ENCODE measurements around the gene MBP. TPM values are rescaled to one million over a fixed set of nuclear protein-coding genes. Genes with fewer than 3 reads are reported as not detected.

Gene MBP
- total RNA-seq, 1 experiment from 2014 or later = 88.8 TPM

DNA sequence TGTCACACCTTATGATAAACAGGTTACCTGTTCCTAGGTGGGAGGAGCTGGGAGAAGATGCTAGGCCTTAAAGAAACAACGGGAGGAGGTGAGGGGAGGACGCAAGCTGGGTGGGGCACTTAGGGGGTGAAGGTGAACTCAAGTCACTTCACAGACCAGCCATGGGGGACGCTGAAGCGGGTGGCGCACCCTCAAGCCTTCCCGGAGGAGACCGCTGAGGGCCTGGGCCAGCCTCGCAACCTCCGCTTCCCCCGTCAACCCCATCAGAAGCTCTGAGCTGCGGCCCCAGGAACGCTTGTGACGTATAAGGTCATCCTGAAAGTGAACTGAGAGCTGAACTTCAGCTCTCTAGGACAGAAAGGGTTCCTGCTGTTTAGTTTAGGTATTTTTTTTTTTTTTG lies 133.5 kb downstream of the MBP start:
- no TSS peak for BruUV-seq (replicated peaks)
- Histone ChIP-seq H3K27ac (ENCODE audit: low read length) (no peak overlapping the region), H3K27me3 (ENCODE audit: control insufficient read depth, insufficient read depth, low read length) (no peaks in the 10 kb centered on the region), H3K4me1 (ENCODE audit: control insufficient read depth, insufficient read depth, low read length) (peaks cover 8% of the 10 kb centered on the region; the same call in 1 of the 2 replicates), H3K4me3 (ENCODE audit: low read depth in 2 of 2, low read length in 2 of 2) (no peak overlapping the region), H3K36me3 (ENCODE audit: control insufficient read depth, insufficient read depth, low read length) (no peaks in the 10 kb centered on the region), H3K9me3 (ENCODE audit: control insufficient read depth, insufficient read depth, low read depth, low read length) (no peaks in the 10 kb centered on the region)
- CTCF ChIA-PET = interaction anchor here (0.7 kb wide), 2 partner anchors 213 to 678 kb away, joined by 3 read pairs; no protein-coding TSS in a partner anchor
- TF ChIP-seq SIN3A (IDR thresholded peaks at IDR 0.05; ENCODE audit: borderline replicate concordance, insufficient read depth, low read depth, low read length) (no peak), POLR2AphosphoS5 (IDR thresholded peaks at IDR 0.05; ENCODE audit: low read depth, low read length) (no peak), TCF7L2 (IDR thresholded peaks at IDR 0.05; ENCODE audit: low read depth, low read length) (no peak)
- TF ChIP-seq, protein P1, sequence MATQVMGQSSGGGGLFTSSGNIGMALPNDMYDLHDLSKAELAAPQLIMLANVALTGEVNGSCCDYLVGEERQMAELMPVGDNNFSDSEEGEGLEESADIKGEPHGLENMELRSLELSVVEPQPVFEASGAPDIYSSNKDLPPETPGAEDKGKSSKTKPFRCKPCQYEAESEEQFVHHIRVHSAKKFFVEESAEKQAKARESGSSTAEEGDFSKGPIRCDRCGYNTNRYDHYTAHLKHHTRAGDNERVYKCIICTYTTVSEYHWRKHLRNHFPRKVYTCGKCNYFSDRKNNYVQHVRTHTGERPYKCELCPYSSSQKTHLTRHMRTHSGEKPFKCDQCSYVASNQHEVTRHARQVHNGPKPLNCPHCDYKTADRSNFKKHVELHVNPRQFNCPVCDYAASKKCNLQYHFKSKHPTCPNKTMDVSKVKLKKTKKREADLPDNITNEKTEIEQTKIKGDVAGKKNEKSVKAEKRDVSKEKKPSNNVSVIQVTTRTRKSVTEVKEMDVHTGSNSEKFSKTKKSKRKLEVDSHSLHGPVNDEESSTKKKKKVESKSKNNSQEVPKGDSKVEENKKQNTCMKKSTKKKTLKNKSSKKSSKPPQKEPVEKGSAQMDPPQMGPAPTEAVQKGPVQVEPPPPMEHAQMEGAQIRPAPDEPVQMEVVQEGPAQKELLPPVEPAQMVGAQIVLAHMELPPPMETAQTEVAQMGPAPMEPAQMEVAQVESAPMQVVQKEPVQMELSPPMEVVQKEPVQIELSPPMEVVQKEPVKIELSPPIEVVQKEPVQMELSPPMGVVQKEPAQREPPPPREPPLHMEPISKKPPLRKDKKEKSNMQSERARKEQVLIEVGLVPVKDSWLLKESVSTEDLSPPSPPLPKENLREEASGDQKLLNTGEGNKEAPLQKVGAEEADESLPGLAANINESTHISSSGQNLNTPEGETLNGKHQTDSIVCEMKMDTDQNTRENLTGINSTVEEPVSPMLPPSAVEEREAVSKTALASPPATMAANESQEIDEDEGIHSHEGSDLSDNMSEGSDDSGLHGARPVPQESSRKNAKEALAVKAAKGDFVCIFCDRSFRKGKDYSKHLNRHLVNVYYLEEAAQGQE (IDR thresholded peaks at IDR 0.05; ENCODE audit: insufficient read depth in 1 of 2, low read depth in 2 of 2, low read length in 1 of 2) = no peak
- TF ChIP-seq, protein P2, sequence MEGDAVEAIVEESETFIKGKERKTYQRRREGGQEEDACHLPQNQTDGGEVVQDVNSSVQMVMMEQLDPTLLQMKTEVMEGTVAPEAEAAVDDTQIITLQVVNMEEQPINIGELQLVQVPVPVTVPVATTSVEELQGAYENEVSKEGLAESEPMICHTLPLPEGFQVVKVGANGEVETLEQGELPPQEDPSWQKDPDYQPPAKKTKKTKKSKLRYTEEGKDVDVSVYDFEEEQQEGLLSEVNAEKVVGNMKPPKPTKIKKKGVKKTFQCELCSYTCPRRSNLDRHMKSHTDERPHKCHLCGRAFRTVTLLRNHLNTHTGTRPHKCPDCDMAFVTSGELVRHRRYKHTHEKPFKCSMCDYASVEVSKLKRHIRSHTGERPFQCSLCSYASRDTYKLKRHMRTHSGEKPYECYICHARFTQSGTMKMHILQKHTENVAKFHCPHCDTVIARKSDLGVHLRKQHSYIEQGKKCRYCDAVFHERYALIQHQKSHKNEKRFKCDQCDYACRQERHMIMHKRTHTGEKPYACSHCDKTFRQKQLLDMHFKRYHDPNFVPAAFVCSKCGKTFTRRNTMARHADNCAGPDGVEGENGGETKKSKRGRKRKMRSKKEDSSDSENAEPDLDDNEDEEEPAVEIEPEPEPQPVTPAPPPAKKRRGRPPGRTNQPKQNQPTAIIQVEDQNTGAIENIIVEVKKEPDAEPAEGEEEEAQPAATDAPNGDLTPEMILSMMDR (IDR thresholded peaks at IDR 0.05) = no peak
- ATAC-seq (no peak), DNase-seq (ENCODE audit: low read depth, low spot score) (no peak)
- intact Hi-C loops (cut with micrococcal nuclease; ENCODE audit: unreplicated experiment) (no loop called here), in situ Hi-C loops (cut with HindIII; ENCODE audit: low pct_unique_long_range_greater_than_20kb, low sequenced_read_pairs) (no loop called here)
- POLR2A ChIA-PET = interaction anchor here (0.7 kb wide), 1 partner anchor 364 kb away, joined by 4 read pairs; no protein-coding TSS in a partner anchor

DNA sequence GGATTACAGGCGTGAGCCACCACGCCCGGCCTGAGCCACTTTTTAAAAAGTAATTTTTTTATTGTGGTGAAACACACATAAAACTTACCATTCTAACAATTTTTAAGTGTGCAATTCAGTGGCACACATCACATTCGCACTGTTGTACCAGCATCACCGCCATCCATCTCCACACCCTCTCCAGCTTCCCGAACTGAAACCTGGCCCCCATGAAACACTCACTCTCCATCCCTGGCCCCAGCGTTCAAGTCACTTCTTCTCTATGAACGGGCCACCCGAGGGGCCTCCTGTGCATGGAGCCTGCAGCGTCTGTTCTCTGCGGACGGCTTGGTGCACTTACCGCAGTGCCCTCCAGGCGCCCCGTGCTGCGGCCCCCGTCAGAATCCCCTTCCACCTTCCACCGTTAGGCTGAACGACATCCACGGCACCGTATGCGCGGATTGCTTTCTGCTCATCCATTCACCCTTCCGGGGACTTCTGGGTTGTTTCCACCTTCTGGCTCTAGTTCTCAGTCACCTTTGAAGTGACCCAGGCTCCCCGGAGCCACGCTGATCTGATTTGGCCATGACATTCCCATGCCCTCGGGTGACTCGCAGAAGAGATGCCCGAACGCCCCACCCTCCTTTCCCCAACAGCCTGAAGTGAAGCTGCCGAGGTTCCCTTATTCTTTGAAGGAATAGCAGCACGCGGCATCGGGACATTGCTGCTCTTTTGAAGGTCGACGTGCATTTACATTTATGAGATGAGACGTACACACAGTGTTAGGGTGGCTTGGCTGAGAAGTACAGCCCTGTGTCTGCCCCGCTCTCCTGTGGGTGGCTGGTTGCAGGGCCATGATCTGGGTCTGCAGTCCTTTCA lies 134.4 kb downstream of the MBP start:
- intact Hi-C loops (cut with micrococcal nuclease; ENCODE audit: unreplicated experiment) (no loop called here), in situ Hi-C loops (cut with HindIII; ENCODE audit: low pct_unique_long_range_greater_than_20kb, low sequenced_read_pairs) (no loop called here)
- ATAC-seq = no peak; the same call in 1 of the 2 replicates
- no peaks in the 10 kb centered on the region for H3K27me3 ChIP-seq (ENCODE audit: control insufficient read depth, insufficient read depth, low read length)
- H3K4me1 ChIP-seq (ENCODE audit: control insufficient read depth, insufficient read depth, low read length) = peaks cover 8% of the 10 kb centered on the region; the same call in 1 of the 2 replicates
- no peak overlapping the region for H3K4me3 ChIP-seq (ENCODE audit: low read depth in 2 of 2, low read length in 2 of 2)
- no peaks in the 10 kb centered on the region for H3K9me3 ChIP-seq (ENCODE audit: control insufficient read depth, insufficient read depth, low read depth, low read length)
- ChIA-PET POLR2A (no interaction called here), CTCF (interaction anchor here (0.7 kb wide), 2 partner anchors 214 to 679 kb away, joined by 3 read pairs; no protein-coding TSS in a partner anchor)
- BruUV-seq (replicated peaks) = no TSS peak
- no peak overlapping the region for H3K27ac ChIP-seq (ENCODE audit: low read length)
- no peak for DNase-seq (ENCODE audit: low read depth, low spot score)
- H3K36me3 ChIP-seq (ENCODE audit: control insufficient read depth, insufficient read depth, low read length) = no peaks in the 10 kb centered on the region
- TF ChIP-seq, protein P1 (IDR thresholded peaks at IDR 0.05; ENCODE audit: insufficient read depth in 1 of 2, low read depth in 2 of 2, low read length in 1 of 2) = no peak
- TF ChIP-seq SIN3A (IDR thresholded peaks at IDR 0.05; ENCODE audit: borderline replicate concordance, insufficient read depth, low read depth, low read length) = no peak
- TF ChIP-seq, protein P2 (IDR thresholded peaks at IDR 0.05) = no peak
- no peak for TF ChIP-seq TCF7L2 (IDR thresholded peaks at IDR 0.05; ENCODE audit: low read depth, low read length)
- no peak for TF ChIP-seq POLR2AphosphoS5 (IDR thresholded peaks at IDR 0.05; ENCODE audit: low read depth, low read length)
